H9 (cell line): Measurements from ENCODE around the gene RLN3. TPM values are rescaled to one million over a fixed set of nuclear protein-coding genes. Genes with fewer than 3 reads are reported as not detected.

Experiments
- DNase-seq: peaks from one replicate; pipeline ENCODE4 v3.0.0-alpha.2; 2017
- H2AFZ ChIP-seq: one replicate; pipeline ENCODE4 v1.6.1; 2013; ENCODE audit warnings: mild to moderate bottlenecking, low read length, control low read depth, moderate library complexity
- H2AK5ac ChIP-seq: 2 replicates; pipeline ENCODE4 v1.6.1; 2013; ENCODE audit warnings: low read length, control low read depth, mixed read lengths; ENCODE audit not compliant: insufficient read length
- H2BK120ac ChIP-seq: one replicate; pipeline ENCODE4 v1.6.1; 2013; ENCODE audit warnings: low read depth, mild to moderate bottlenecking, low read length, control low read depth, inconsistent platforms; ENCODE audit not compliant: poor library complexity, severe bottlenecking
- H2BK12ac ChIP-seq: 2 replicates; pipeline ENCODE4 v1.6.1; 2013; ENCODE audit warnings: low read length, control low read depth, mixed read lengths, low read depth; ENCODE audit not compliant: insufficient read length
- H2BK15ac ChIP-seq: 2 replicates; pipeline ENCODE4 v1.6.1; 2013; ENCODE audit warnings: low read depth, low read length, control low read depth
- H2BK20ac ChIP-seq: one replicate; pipeline ENCODE4 v1.6.1; 2013; ENCODE audit warnings: low read depth, mild to moderate bottlenecking, low read length, control low read depth, inconsistent platforms; ENCODE audit not compliant: poor library complexity, severe bottlenecking
- H2BK5ac ChIP-seq: 2 replicates; pipeline ENCODE4 v1.6.1; 2013; ENCODE audit warnings: low read length, control low read depth, mixed read lengths; ENCODE audit not compliant: insufficient read length
- H3K14ac ChIP-seq: 2 replicates; pipeline ENCODE4 v1.6.1; 2013; ENCODE audit warnings: low read length, control low read depth; ENCODE audit not compliant: insufficient read depth
- H3K18ac ChIP-seq: 2 replicates; pipeline ENCODE4 v1.6.1; 2013; ENCODE audit warnings: low read depth, mild to moderate bottlenecking, mixed read lengths, low read length, control low read depth; ENCODE audit not compliant: insufficient read length
- H3K23ac ChIP-seq: 2 replicates; pipeline ENCODE4 v1.6.1; 2013; ENCODE audit warnings: low read length, control low read depth, mixed read lengths, low read depth; ENCODE audit not compliant: insufficient read length
- H3K23me2 ChIP-seq: 2 replicates; pipeline ENCODE4 v1.6.1; 2013; ENCODE audit warnings: low read depth, mild to moderate bottlenecking, mixed read lengths, low read length, control low read depth; ENCODE audit not compliant: insufficient read length, poor library complexity, severe bottlenecking
- H3K27ac ChIP-seq: 2 replicates; pipeline ENCODE4 v1.5.1; 2013; ENCODE audit warnings: low read length, control low read depth, mixed read lengths, low read depth; ENCODE audit not compliant: insufficient read length
- H3K27me3 ChIP-seq: 2 replicates; pipeline ENCODE4 v1.6.1; 2013; ENCODE audit warnings: low read length, control low read depth, inconsistent platforms; ENCODE audit not compliant: insufficient read depth
- H3K4ac ChIP-seq: 2 replicates; pipeline ENCODE4 v1.6.1; 2013; ENCODE audit warnings: low read depth, mild to moderate bottlenecking, control low read depth, inconsistent platforms, low read length, moderate library complexity
- H3K4me1 ChIP-seq: 2 replicates; pipeline ENCODE4 v1.6.1; 2013; ENCODE audit warnings: low read length, control low read depth, inconsistent platforms; ENCODE audit not compliant: insufficient read depth
- H3K4me2 ChIP-seq: 2 replicates; pipeline ENCODE4 v1.6.1; 2013; ENCODE audit warnings: low read length, control low read depth, mixed read lengths; ENCODE audit not compliant: insufficient read length, insufficient read depth
- H3K56ac ChIP-seq: 2 replicates; pipeline ENCODE4 v1.6.1; 2013; ENCODE audit warnings: low read depth, mild to moderate bottlenecking, mixed read lengths, low read length, control low read depth; ENCODE audit not compliant: insufficient read length
- H3K79me1 ChIP-seq: 2 replicates; pipeline ENCODE4 v1.6.1; 2013; ENCODE audit warnings: low read depth, mild to moderate bottlenecking, moderate library complexity, low read length, control low read depth, inconsistent platforms; ENCODE audit not compliant: insufficient read depth, poor library complexity, severe bottlenecking
- H3K79me2 ChIP-seq: 2 replicates; pipeline ENCODE4 v1.6.1; 2013; ENCODE audit warnings: low read length, control low read depth, inconsistent platforms; ENCODE audit not compliant: insufficient read depth
- H3K9ac ChIP-seq: 2 replicates; pipeline ENCODE4 v1.6.1; 2013; ENCODE audit warnings: low read length, control low read depth, mixed read lengths; ENCODE audit not compliant: insufficient read length; ENCODE audit errors: extremely low read depth
- H3K9me3 ChIP-seq: one replicate; pipeline ENCODE4 v1.6.1; 2013; ENCODE audit warnings: low read depth, low read length, inconsistent platforms; ENCODE audit not compliant: control insufficient read depth
- H3T11ph ChIP-seq: one replicate; pipeline ENCODE4 v1.6.1; 2013; ENCODE audit warnings: mild to moderate bottlenecking, low read length, control low read depth, inconsistent platforms
- H4K20me1 ChIP-seq: one replicate; pipeline ENCODE4 v1.6.1; 2013; ENCODE audit not compliant: control insufficient read depth, insufficient read length, insufficient read depth
- H4K5ac ChIP-seq: 2 replicates; pipeline ENCODE4 v1.6.1; 2013; ENCODE audit warnings: low read depth, mild to moderate bottlenecking, mixed read lengths, low read length, control low read depth; ENCODE audit not compliant: insufficient read length
- H4K8ac ChIP-seq: replicated peaks from 2 replicates; pipeline ENCODE4 v1.6.1; 2013; ENCODE audit warnings: low read length, control low read depth, mixed read lengths, low read depth; ENCODE audit not compliant: insufficient read length
- H4K91ac ChIP-seq: 2 replicates; pipeline ENCODE4 v1.6.1; 2013; ENCODE audit warnings: low read depth, mild to moderate bottlenecking, moderate library complexity, mixed read lengths, low read length, control low read depth; ENCODE audit not compliant: insufficient read length
- H3K27ac Mint-ChIP-seq, 3 experiments: 2 replicates in 2 of 3; 3 replicates in 1 of 3; pipeline ENCODE4 v1.8.0; 2020 to 2021; ENCODE audit warnings: mixed read lengths in 3 of 3, mild to moderate bottlenecking in 1 of 3, moderate library complexity in 1 of 3
- H3K27me3 Mint-ChIP-seq: 2 replicates; pipeline ENCODE4 v1.8.0; 2021; ENCODE audit warnings: low read depth, mild to moderate bottlenecking, moderate library complexity, mixed read lengths
- H3K36me3 Mint-ChIP-seq, 3 experiments: 2 replicates in 2 of 3; 3 replicates in 1 of 3; pipeline ENCODE4 v1.8.0; 2020 to 2021; ENCODE audit warnings: low read depth in 3 of 3, mixed read lengths in 3 of 3; ENCODE audit not compliant: insufficient read depth in 1 of 3
- H3K4me1 Mint-ChIP-seq, 2 experiments: 2 replicates each; pipeline ENCODE4 v1.8.0; 2020; ENCODE audit warnings: mixed read lengths in 2 of 2
- H3K4me3 Mint-ChIP-seq, 2 experiments: 2 replicates in 1 of 2; 3 replicates in 1 of 2; pipeline ENCODE4 v1.8.0; 2020 to 2021; ENCODE audit warnings: mild to moderate bottlenecking in 2 of 2, mixed read lengths in 2 of 2, moderate library complexity in 1 of 2
- H3K9me3 Mint-ChIP-seq, 2 experiments: 2 replicates in 1 of 2; 3 replicates in 1 of 2; pipeline ENCODE4 v1.8.0; 2020; ENCODE audit warnings: mild to moderate bottlenecking in 2 of 2, mixed read lengths in 2 of 2, moderate library complexity in 1 of 2
- CTCF ChIP-seq: fragments of 200-600 bp; sonication (generic); conservative IDR thresholded peaks from 3 replicates; pipeline ENCODE4 v1.8.0; 2021; ENCODE audit warnings: antibody characterized with exemption, mild to moderate bottlenecking
- WGBS: extraction: QIAGEN DNeasy Blood & Tissue Kit; methylation state at CpG from one replicate; pipeline ENCODE4 v1.1.7; 2013; ENCODE audit warnings: missing lambda C conversion rate, low lambda C conversion rate, mixed read lengths; ENCODE audit not compliant: insufficient read length; ENCODE audit errors: extremely low coverage; 5-methylcytosine and 5-hydroxymethylcytosine counted together
- total RNA-seq: library from RNA; stranded (reverse); gene quantifications from 2 replicates; pipeline ENCODE4 v1.2.1, GENCODE V29; 2021

The RLN3 gene
- total RNA-seq, 1 experiment from 2014 or later = not detected

- Histone ChIP-seq H3K27me3 (no peaks in the 10 kb centered on the region), H3K79me1 (no peaks in the 10 kb centered on the region), H3K18ac (peak overlapping the region; percentile 81), H3K23me2 (no peaks in the 10 kb centered on the region), H3K9me3 (no peaks in the 10 kb centered on the region), H2BK5ac (no peak overlapping the region), H2BK15ac (no peak overlapping the region), H3T11ph (no peak overlapping the region), H3K79me2 (no peaks in the 10 kb centered on the region), H2BK12ac (no peak overlapping the region), H2BK20ac (no peak overlapping the region), H4K20me1 (no peaks in the 10 kb centered on the region), H2BK120ac (peak overlapping the region; percentile 97), H3K4me1 (no peaks in the 10 kb centered on the region), H4K8ac (no peak overlapping the region), H3K9ac (no peak overlapping the region), H4K5ac (no peak overlapping the region), H2AFZ (no peak overlapping the region), H3K56ac (no peak overlapping the region), H3K27ac (no peak overlapping the region), H3K4ac (no peak overlapping the region; the same call in 1 of the 2 replicates), H4K91ac (no peak overlapping the region), H3K4me2 (no peak overlapping the region), H3K14ac (peak overlapping the region; percentile 90; the same call in 1 of the 2 replicates), H2AK5ac (no peak overlapping the region), H3K23ac (no peak overlapping the region)
- Mint-ChIP-seq H3K36me3 (peaks cover 0 to 4% (median 2%) of the 10 kb centered on the region in 3 experiments; a peak in 2 of 7 replicates), H3K4me3 (peak overlapping the region; percentile 82 to 93), H3K4me1 (peaks cover 13 to 14% of the 10 kb centered on the region in 2 experiments; a peak in 3 of 4 replicates), H3K27me3 (no peaks in the 10 kb centered on the region; the same call in none of the 2 replicates), H3K27ac (peak overlapping the region; percentile 63 to 94 (median 65); a peak in 6 of 7 replicates), H3K9me3 (peaks cover 0 to 6% of the 10 kb centered on the region in 2 experiments; a peak in 2 of 5 replicates)
- peak; percentile 90 for DNase-seq
- TF ChIP-seq CTCF = no peak
- no CpG with 5 or more reads among the region's 50 CpGs for WGBS
Measured at GRCh38 chr19:14005349-14006084, 22.4 kb upstream of the RLN3 start.
